ENCODE results near the gene SLC37A4.

The SLC37A4 gene

DNA sequence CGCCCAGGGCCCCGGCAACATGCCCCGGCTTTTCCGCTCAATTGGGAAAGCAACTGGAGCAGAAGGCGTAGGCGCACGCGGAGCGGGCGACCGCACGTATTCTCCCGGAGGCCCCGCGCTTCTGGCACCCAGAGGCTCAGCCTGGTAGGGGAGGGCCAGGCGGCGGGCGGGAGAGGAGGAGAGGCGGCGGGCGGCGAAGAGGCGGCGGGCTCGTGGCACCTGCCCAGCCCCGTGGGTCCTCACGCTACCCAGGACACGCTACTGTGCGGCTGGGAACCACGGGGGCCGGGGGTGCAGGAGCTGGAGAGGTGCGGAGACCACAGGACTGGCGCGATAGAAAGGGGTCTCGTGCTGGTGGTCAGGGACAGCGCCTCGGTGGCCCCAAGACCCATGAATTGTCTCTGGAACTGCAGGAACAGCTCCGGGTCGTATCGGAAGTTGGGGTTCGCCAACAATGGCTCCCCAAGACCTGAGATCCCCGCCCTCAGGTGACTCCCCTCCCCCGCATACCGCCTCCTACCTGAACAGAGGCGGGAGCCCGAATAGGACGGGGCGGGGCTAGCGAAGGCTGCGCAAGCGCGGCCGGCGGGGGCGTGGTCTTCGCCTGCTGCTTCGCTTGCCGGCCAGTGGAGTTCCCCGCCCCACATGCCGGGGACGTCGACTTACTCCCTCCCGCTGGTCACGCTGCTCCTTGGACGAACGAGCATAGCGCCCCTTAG is at the start of gene SLC37A4:
Gene SLC37A4, minus strand, starts transcription at position 549 of the 719 bp plus-strand sequence.
- peak; percentile 99 for DNase-seq (ENCODE audit: low read depth)
- TF ChIP-seq, protein P1, sequence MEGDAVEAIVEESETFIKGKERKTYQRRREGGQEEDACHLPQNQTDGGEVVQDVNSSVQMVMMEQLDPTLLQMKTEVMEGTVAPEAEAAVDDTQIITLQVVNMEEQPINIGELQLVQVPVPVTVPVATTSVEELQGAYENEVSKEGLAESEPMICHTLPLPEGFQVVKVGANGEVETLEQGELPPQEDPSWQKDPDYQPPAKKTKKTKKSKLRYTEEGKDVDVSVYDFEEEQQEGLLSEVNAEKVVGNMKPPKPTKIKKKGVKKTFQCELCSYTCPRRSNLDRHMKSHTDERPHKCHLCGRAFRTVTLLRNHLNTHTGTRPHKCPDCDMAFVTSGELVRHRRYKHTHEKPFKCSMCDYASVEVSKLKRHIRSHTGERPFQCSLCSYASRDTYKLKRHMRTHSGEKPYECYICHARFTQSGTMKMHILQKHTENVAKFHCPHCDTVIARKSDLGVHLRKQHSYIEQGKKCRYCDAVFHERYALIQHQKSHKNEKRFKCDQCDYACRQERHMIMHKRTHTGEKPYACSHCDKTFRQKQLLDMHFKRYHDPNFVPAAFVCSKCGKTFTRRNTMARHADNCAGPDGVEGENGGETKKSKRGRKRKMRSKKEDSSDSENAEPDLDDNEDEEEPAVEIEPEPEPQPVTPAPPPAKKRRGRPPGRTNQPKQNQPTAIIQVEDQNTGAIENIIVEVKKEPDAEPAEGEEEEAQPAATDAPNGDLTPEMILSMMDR (IDR thresholded peaks at IDR 0.05; ENCODE audit: insufficient read depth, low read depth, low read length, missing control alignments): peak; percentile 86
- peak within 1 kb of the TSS; percentile 88 for H3K4me3 ChIP-seq (ENCODE audit: low read length)

DNA sequence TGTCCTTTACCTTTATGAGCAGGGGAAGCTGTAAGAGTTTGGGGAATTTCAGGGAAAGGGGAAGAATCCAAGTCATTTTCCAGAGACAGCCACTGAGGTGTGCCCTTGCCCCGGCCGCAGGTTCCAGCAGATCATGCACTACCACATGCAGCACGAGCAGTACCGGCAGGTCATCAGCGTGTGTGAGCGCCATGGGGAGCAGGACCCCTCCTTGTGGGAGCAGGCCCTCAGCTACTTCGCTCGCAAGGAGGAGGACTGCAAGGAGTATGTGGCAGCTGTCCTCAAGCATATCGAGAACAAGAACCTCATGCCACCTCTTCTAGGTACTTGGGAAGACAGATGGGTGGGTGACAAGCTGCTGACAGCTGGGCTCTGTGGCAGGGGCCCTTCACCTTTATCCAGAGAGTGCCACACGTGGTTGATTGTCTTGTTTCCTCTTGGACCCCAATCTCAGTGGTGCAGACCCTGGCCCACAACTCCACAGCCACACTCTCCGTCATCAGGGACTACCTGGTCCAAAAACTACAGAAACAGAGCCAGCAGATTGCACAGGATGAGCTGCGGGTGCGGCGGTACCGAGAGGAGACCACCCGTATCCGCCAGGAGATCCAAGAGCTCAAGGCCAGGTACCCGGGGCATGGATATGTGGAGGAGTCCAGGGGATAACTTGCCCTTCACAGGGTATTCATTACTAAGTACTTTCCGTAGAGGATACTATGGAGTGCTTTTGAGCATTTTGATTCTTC is 48.2 kb upstream of the SLC37A4 start:
- TF ChIP-seq, protein P1 (IDR thresholded peaks at IDR 0.05; ENCODE audit: insufficient read depth, low read depth, low read length, missing control alignments): no peak
- H3K4me3 ChIP-seq (ENCODE audit: low read length): no peak overlapping the region
- no peak for DNase-seq (ENCODE audit: low read depth)

DNA sequence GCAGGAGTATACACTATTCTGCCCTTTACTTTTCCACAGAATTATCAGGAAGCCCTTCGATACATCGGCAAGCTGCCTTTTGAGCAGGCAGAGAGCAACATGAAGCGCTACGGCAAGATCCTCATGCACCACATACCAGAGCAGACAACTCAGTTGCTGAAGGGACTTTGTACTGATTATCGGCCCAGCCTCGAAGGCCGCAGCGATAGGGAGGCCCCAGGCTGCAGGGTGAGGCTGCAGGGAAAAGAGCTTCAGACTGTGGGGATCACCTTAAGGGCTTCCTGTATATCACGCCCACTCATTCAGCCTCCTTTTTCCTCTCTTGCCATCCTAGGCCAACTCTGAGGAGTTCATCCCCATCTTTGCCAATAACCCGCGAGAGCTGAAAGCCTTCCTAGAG is 47.2 kb upstream of the SLC37A4 start:
- no peak overlapping the region for H3K4me3 ChIP-seq (ENCODE audit: low read length)
- DNase-seq (ENCODE audit: low read depth): no peak
- TF ChIP-seq, protein P1 (IDR thresholded peaks at IDR 0.05; ENCODE audit: insufficient read depth, low read depth, low read length, missing control alignments): no peak

DNA sequence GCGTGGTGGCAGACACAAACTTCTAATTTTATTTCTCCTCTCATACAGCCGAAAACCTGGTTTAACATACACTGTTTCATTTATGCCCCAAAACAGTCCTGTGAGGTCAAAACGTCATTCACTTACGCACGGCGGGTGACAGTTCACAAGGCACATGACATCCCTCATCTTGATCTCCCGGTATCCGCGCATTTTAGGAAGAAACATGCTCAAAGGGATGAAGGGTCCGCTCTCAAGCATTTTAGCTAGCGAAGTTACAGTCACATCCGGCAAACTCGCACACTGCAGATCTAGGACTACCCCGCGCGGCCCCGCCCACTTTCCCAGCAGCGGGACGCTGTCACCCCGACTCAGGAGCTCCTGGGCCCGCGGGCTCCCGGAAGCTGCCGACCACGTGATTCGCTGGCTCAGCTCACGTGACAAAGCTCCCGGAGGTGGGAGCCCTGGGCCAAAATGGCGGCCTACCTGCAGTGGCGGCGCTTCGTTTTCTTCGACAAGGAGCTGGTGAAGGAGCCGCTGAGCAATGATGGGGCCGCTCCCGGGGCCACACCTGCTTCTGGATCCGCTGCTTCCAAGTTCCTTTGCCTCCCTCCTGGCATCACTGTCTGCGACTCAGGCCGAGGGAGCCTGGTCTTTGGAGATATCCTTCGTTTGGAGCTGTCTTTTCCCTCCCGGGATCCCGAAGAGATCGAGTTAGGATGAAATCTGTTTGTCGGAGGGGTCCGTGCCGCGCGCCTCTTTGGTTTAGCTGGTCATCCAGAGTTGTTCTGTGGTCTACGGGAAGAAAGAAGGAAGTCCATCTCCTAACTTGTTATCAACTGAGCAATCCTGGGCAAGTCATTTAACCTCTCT is 36.9 kb upstream of the SLC37A4 start, which contains the start of gene VPS11:
Gene VPS11, plus strand, starts transcription at position 448 of the 852 bp plus-strand sequence. Its CDS starts 6 bp downstream, at position 454.
- TF ChIP-seq, protein P1 (IDR thresholded peaks at IDR 0.05; ENCODE audit: insufficient read depth, low read depth, low read length, missing control alignments): no peak
- H3K4me3 ChIP-seq (ENCODE audit: low read length): peak within 1 kb of the TSS; percentile 99
- peak; percentile 98 for DNase-seq (ENCODE audit: low read depth)

DNA sequence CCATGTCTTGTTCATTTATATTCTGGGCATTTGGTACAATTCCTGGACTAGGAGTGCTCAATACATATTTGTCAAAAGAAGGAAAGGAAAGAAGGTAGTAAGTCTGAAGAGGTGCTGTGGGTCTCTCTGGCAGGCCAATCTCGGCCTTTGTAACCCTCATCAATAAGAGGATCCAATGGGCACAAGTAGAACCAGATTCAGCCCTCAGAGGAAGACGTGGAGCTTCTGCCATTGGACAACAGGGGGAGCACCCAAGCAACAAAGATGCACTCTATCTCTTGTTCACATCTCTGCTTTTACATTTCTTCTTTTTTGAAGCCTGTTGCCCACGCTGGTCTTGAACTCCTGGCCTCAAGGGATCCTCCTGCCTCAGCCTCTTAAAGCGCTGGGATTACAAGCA is 34.7 kb upstream of the SLC37A4 start:
- TF ChIP-seq, protein P1 (IDR thresholded peaks at IDR 0.05; ENCODE audit: insufficient read depth, low read depth, low read length, missing control alignments): peak; percentile 67
- no peak overlapping the region for H3K4me3 ChIP-seq (ENCODE audit: low read length)
- DNase-seq (ENCODE audit: low read depth): peak; percentile 57

DNA sequence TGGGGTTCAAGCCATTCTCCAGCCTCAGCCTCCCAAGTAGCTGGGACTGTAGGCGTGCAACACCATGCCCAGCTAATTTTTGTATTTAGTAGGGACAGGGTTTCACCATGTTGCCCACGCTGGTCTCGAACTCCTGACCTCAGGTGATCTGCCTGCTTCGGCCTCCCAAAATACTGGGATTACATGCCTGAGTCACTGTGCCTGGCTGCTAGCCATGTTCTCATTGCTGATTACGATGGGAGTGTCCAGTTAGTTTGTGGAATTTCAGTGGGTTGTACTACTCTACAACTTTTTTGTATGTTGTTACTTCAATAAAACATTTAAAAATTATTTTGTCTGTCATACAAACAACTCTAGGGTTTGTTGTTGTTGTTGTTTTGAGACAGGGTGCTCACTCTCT is 32.1 kb upstream of the SLC37A4 start:
- DNase-seq (ENCODE audit: low read depth): peak; percentile 46
- H3K4me3 ChIP-seq (ENCODE audit: low read length): no peak overlapping the region
- TF ChIP-seq, protein P1 (IDR thresholded peaks at IDR 0.05; ENCODE audit: insufficient read depth, low read depth, low read length, missing control alignments): no peak

Data from epithelial cell of esophagus (primary cell).